Stomach (tissue), 4 donors: Measurements from ENCODE around the gene PNPLA2.

Experiments used
- EP300 ChIP-seq: sonication (generic); formaldehyde crosslinking; IDR thresholded peaks from one replicate; pipeline ENCODE4 v1.6.1; 2017; ENCODE audit warnings: antibody characterized with exemption
- POLR2A ChIP-seq, 4 donors: fragments of 450-650 bp; IDR thresholded peaks; one replicate each; pipeline ENCODE4 v1.6.1; 2016; ENCODE audit warnings: antibody characterized with exemption in 4 of 4, control low read depth in 2 of 4, mild to moderate bottlenecking in 1 of 4, moderate library complexity in 1 of 4
- POLR2AphosphoS5 ChIP-seq, 3 donors: sonication (generic); formaldehyde crosslinking; IDR thresholded peaks; one replicate each; pipeline ENCODE4 v1.6.1; 2016; ENCODE audit warnings: antibody characterized with exemption in 3 of 3
- TF ChIP-seq, protein P1 (sequence below), 7 experiments: fragments of 450-650 bp in 4 of 7; fragments of 200-600 bp in 3 of 7; sonication (generic) in 3 of 7; IDR thresholded peaks; one replicate each; pipeline ENCODE4 v1.5.1; 2016 to 2019; ENCODE audit warnings: antibody characterized with exemption in 7 of 7, control low read depth in 2 of 7, mild to moderate bottlenecking in 1 of 7

DNA sequence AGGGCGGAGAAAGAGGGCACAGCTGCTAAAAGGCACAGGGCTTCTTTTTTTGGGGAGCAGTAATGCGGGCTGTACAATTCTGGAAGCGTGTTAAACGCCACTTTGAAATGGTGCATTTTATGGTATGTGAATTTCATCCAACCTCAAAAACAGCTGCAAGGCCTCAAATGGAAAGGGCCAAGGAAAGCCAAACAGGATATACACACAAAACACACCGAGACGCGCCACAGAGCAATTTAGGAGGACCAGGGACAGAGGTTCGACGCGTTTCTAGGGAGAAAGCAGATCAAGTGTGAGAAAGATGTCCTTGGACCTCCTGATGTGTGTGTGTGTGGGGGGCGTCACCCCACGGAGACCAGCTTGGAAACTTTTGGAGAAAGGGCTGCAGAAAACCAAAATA is 55.0 kb downstream of the PNPLA2 start:
- TF ChIP-seq, protein P1, sequence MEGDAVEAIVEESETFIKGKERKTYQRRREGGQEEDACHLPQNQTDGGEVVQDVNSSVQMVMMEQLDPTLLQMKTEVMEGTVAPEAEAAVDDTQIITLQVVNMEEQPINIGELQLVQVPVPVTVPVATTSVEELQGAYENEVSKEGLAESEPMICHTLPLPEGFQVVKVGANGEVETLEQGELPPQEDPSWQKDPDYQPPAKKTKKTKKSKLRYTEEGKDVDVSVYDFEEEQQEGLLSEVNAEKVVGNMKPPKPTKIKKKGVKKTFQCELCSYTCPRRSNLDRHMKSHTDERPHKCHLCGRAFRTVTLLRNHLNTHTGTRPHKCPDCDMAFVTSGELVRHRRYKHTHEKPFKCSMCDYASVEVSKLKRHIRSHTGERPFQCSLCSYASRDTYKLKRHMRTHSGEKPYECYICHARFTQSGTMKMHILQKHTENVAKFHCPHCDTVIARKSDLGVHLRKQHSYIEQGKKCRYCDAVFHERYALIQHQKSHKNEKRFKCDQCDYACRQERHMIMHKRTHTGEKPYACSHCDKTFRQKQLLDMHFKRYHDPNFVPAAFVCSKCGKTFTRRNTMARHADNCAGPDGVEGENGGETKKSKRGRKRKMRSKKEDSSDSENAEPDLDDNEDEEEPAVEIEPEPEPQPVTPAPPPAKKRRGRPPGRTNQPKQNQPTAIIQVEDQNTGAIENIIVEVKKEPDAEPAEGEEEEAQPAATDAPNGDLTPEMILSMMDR (IDR thresholded peaks at IDR 0.05) = no peak
- no peak for TF ChIP-seq POLR2A (IDR thresholded peaks at IDR 0.05)
- TF ChIP-seq POLR2AphosphoS5 (IDR thresholded peaks at IDR 0.05) = no peak
- TF ChIP-seq EP300 = no peak
